GM10248 (cell line): Measurements from ENCODE around the gene CD226.

Experiments
- CTCF ChIA-PET: fragments of 300-600 bp; sonication (Branson Sonifier 250); formaldehyde crosslinking; extraction: SDS; loops from one replicate; lab custom pipeline; 2021; ENCODE audit warnings: antibody characterized with exemption; lab: Yijun Ruan, JAX
- POLR2A ChIA-PET: fragments of 350-650 bp; sonication (Branson Sonifier 250); formaldehyde crosslinking; extraction: SDS; loops from one replicate; lab custom pipeline; 2020; ENCODE audit warnings: antibody characterized with exemption; lab: Yijun Ruan, JAX
- DNase-seq: peaks from one replicate; pipeline ENCODE4 v3.0.0; 2012; ENCODE audit errors: extremely low spot score
- CTCF ChIP-seq: IDR thresholded peaks from 2 replicates; pipeline ENCODE4 v1.5.1; 2012; ENCODE audit warnings: mild to moderate bottlenecking, low read depth; ENCODE audit errors: extremely low read depth, missing control alignments, control extremely low read depth

CD226 gene

GRCh38 chr18:69817335-69817940, 130.2 kb downstream of the CD226 start:
- POLR2A ChIA-PET = no interaction called here
- DNase-seq = no peak
- TF ChIP-seq CTCF = no peak
- CTCF ChIA-PET = interaction anchor here (1.2 kb wide), 1 partner anchor 9 kb away, joined by 3 read pairs; no protein-coding TSS in a partner anchor

- CTCF ChIA-PET = no interaction called here
- TF ChIP-seq CTCF = no peak
- DNase-seq = no peak
- POLR2A ChIA-PET = no interaction called here
Measured at GRCh38 chr18:69814861-69815385, 132.8 kb downstream of the CD226 start.

- POLR2A ChIA-PET = no interaction called here
- CTCF ChIA-PET = no interaction called here
- no peak for DNase-seq
- TF ChIP-seq CTCF = no peak
Measured at GRCh38 chr18:69813559-69813958, 134.1 kb downstream of the CD226 start.

GRCh38 chr18:69808399-69808798, 139.3 kb downstream of the CD226 start:
- DNase-seq = no peak
- ChIA-PET CTCF (no interaction called here), POLR2A (no interaction called here)
- no peak for TF ChIP-seq CTCF

GRCh38 chr18:69804776-69805501, 142.7 kb downstream of the CD226 start:
- ChIA-PET POLR2A (no interaction called here), CTCF (interaction anchor here (1.0 kb wide), 1 partner anchor 17 kb away, joined by 3 read pairs; no protein-coding TSS in a partner anchor)
- DNase-seq = no peak
- TF ChIP-seq CTCF = no peak
